ENCODE results near the gene STPG1. TPM values are rescaled to one million over a fixed set of nuclear protein-coding genes. Genes with fewer than 3 reads are reported as not detected.
A peak's percentile ranks its signal among the peaks of the same experiment; 100 is the strongest.

Gene STPG1
- total and polyA plus RNA-seq, 3 donors from 2014 or later = 25.1 to 67.6 (median 45.9) TPM

DNA sequence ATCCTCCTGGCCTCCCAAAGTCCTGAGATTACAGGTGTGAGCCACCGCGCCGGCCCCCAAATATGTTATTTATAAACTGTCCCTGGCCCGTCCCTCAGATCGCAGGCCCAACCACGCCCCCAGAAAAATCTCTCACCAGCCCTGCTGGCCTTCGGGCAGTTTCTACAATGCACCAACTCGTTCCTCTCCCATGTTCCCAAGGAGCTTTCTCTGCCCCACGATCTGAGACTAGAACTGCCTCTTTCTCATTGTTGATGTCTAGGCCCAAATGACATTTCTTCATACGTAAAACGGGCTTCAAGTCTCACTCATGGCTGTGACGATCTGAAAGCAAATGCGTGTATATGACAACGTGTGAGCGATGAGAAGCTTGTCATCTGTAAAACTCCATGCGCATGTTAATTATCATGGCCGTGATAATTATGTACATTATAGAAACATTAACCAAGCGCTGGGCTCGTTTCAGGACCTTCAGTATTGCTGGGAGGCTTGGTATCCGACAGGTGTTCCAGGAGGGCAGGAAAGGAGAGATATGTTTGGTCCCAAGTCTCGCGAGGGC is 1.3 kb upstream of the STPG1 start:
- Histone ChIP-seq H3K4me3 (peak overlapping the region; percentile 45 to 71), H3K9me3 (no peaks in the 10 kb centered on the region), H3K27me3 (no peaks in the 10 kb centered on the region), H3K36me3 (ENCODE audit: low read depth, missing control alignments) (no peaks in the 10 kb centered on the region), H3K27ac (peak overlapping the region in 1 of 2 donors; percentile 24), H3K4me1 (peaks cover 6% of the 10 kb centered on the region)
- DNase-seq = no peak
- intact Hi-C loops (cut with DNase I; ENCODE audit: low total_unique reads) = no loop called here
- 53 to 58% methylated on average over 22 of the region's 22 CpGs for WGBS, 2 donors
- TF ChIP-seq, protein P1, sequence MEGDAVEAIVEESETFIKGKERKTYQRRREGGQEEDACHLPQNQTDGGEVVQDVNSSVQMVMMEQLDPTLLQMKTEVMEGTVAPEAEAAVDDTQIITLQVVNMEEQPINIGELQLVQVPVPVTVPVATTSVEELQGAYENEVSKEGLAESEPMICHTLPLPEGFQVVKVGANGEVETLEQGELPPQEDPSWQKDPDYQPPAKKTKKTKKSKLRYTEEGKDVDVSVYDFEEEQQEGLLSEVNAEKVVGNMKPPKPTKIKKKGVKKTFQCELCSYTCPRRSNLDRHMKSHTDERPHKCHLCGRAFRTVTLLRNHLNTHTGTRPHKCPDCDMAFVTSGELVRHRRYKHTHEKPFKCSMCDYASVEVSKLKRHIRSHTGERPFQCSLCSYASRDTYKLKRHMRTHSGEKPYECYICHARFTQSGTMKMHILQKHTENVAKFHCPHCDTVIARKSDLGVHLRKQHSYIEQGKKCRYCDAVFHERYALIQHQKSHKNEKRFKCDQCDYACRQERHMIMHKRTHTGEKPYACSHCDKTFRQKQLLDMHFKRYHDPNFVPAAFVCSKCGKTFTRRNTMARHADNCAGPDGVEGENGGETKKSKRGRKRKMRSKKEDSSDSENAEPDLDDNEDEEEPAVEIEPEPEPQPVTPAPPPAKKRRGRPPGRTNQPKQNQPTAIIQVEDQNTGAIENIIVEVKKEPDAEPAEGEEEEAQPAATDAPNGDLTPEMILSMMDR (IDR thresholded peaks at IDR 0.05) = no peak
- TF ChIP-seq POLR2A (IDR thresholded peaks at IDR 0.05) = no peak

DNA sequence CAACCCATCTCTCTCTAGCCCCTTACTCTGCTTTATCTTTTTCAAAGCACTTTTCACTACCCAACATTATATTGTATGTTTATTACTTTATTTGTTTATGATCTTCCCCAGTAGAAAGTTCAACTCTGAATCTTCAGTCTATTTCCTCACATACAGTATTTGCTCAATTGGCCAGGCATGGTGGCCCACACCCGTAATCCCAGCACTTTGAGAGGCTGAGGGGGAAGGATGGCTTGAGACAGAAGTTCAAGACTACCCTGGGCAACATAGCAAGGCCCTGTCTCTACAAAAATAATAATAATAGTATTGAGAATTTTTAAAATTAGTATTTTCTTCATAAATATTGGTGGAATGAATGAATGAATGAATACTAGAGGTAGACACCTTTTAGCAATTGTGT is 1.2 kb downstream of the STPG1 start:
- intact Hi-C loops (cut with DNase I; ENCODE audit: low total_unique reads) = no loop called here
- no peak for DNase-seq
- Histone ChIP-seq H3K4me1 (peaks cover 6% of the 10 kb centered on the region), H3K27ac (no peak overlapping the region), H3K4me3 (no peak overlapping the region), H3K9me3 (no peaks in the 10 kb centered on the region), H3K27me3 (no peaks in the 10 kb centered on the region), H3K36me3 (ENCODE audit: low read depth, missing control alignments) (no peaks in the 10 kb centered on the region)
- WGBS, 2 donors = 76 to 100% methylated on average over 1 of the region's 1 CpG
- TF ChIP-seq, protein P1 (IDR thresholded peaks at IDR 0.05) = no peak
- TF ChIP-seq POLR2A (IDR thresholded peaks at IDR 0.05) = no peak

DNA sequence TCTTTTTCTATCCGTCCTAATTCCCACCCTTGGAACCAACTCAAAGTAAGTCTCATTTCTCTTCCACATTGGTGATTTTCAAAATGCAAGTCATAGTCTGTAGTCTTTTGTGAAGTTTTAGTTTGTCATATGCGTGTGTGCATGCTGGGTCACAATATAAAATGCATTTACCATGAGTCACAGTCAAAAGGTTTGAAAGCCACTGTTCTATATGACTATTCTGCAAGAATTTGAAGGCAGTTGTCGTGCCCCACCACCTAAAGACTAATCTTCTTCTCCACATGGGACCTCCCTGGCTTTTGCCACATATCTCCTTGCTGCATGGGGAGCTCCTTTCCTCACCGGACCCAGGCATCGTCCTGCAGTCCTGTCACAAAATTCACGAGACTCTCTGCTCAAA is 1.6 kb downstream of the STPG1 start:
- H3K4me1 ChIP-seq = peaks cover 6% of the 10 kb centered on the region
- WGBS, 2 donors = 73 to 87% methylated on average over 6 of the region's 6 CpGs
- no peaks in the 10 kb centered on the region for H3K27me3 ChIP-seq
- H3K36me3 ChIP-seq (ENCODE audit: low read depth, missing control alignments) = no peaks in the 10 kb centered on the region
- no peaks in the 10 kb centered on the region for H3K9me3 ChIP-seq
- H3K4me3 ChIP-seq = no peak overlapping the region
- DNase-seq = no peak
- intact Hi-C loops (cut with DNase I; ENCODE audit: low total_unique reads) = no loop called here
- no peak overlapping the region for H3K27ac ChIP-seq
- TF ChIP-seq POLR2A (IDR thresholded peaks at IDR 0.05) = no peak
- TF ChIP-seq, protein P1 (IDR thresholded peaks at IDR 0.05) = no peak

DNA sequence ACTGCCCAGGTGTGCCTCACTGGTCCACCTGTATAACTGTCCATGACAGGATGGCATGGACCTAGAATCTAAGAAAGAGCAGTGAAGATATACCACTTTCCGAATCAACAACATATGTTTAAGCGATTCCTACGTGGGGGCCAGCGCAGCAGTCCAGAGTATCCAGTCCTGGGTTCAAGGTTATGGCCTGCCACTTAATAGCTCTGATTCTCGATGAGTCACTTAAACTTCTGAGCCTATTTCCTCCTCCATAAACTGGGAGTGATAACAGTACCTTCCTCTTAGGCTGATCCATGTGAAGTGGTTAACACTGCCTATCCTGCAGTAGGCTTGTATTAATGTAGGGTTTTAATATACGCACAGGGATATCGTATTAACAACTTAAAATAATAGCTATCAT is 2.8 kb downstream of the STPG1 start:
- no peaks in the 10 kb centered on the region for H3K4me1 ChIP-seq
- H3K9me3 ChIP-seq = no peaks in the 10 kb centered on the region
- no peaks in the 10 kb centered on the region for H3K27me3 ChIP-seq
- TF ChIP-seq, protein P1 (IDR thresholded peaks at IDR 0.05) = no peak
- TF ChIP-seq POLR2A (IDR thresholded peaks at IDR 0.05) = no peak
- intact Hi-C loops (cut with DNase I; ENCODE audit: low total_unique reads) = no loop called here
- H3K36me3 ChIP-seq (ENCODE audit: low read depth, missing control alignments) = no peaks in the 10 kb centered on the region
- WGBS, 2 donors = 91 to 94% methylated on average over 7 of the region's 7 CpGs
- no peak overlapping the region for H3K27ac ChIP-seq
- DNase-seq = no peak
- H3K4me3 ChIP-seq = no peak overlapping the region

DNA sequence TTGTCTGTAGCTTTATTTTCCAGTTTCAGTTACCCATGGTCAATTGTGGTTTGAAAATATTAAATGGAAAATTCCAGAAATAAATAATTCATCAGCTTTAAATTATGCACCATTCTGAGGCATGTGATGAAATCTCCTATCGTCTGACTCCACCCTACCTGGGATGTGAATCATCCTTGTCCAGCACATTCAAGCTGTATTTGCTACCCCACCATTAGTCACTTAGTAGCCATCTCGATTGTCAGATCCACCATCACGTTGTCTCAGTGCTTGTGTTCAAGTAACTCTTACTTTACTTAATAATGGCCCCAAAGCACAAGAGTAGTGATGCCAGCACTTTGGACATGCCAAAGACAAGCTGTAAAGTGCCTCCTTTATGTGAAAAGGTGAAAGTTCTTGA is 4.0 kb downstream of the STPG1 start:
- H3K27ac ChIP-seq = no peak overlapping the region
- H3K4me3 ChIP-seq = no peak overlapping the region
- TF ChIP-seq, protein P1 (IDR thresholded peaks at IDR 0.05) = no peak
- TF ChIP-seq POLR2A (IDR thresholded peaks at IDR 0.05) = no peak
- no peaks in the 10 kb centered on the region for H3K36me3 ChIP-seq (ENCODE audit: low read depth, missing control alignments)
- no peaks in the 10 kb centered on the region for H3K9me3 ChIP-seq
- intact Hi-C loops (cut with DNase I; ENCODE audit: low total_unique reads) = no loop called here
- H3K4me1 ChIP-seq = no peaks in the 10 kb centered on the region
- H3K27me3 ChIP-seq = no peaks in the 10 kb centered on the region
- DNase-seq = no peak
- WGBS, 2 donors = 85 to 91% methylated on average over 3 of the region's 3 CpGs

Data from testis (tissue), 3 donors.